IPS-18c (cell line): ENCODE data around the gene SPATA19.

Source experiments
- H3K4me3 ChIP-seq: 2 replicates; pipeline ENCODE4 v1.7.0; 2013; ENCODE audit warnings: low read depth, mild to moderate bottlenecking, low read length, moderate library complexity; ENCODE audit not compliant: insufficient read depth
- H3K9me3 ChIP-seq: one replicate; pipeline ENCODE4 v1.6.1; 2013; ENCODE audit warnings: mild to moderate bottlenecking, low read length, moderate library complexity; ENCODE audit not compliant: control insufficient read depth, insufficient read depth

Gene SPATA19

GRCh38 chr11:133842053-133842452, 3.3 kb downstream of the SPATA19 start:
- H3K9me3 ChIP-seq: no peaks in the 10 kb centered on the region
- H3K4me3 ChIP-seq: no peak overlapping the region

GRCh38 chr11:133841279-133842043, 3.9 kb downstream of the SPATA19 start:
- H3K4me3 ChIP-seq: no peak overlapping the region
- no peaks in the 10 kb centered on the region for H3K9me3 ChIP-seq

GRCh38 chr11:133840479-133840941, 4.8 kb downstream of the SPATA19 start:
- Histone ChIP-seq H3K9me3 (no peaks in the 10 kb centered on the region), H3K4me3 (no peak overlapping the region)

GRCh38 chr11:133835593-133836548, 9.4 kb downstream of the SPATA19 start:
- H3K9me3 ChIP-seq: no peaks in the 10 kb centered on the region
- no peak overlapping the region for H3K4me3 ChIP-seq

- no peak overlapping the region for H3K4me3 ChIP-seq
- no peaks in the 10 kb centered on the region for H3K9me3 ChIP-seq
These were observed 10.4 kb downstream of the SPATA19 start for GRCh38 chr11:133834682-133835592.

- no peak overlapping the region; the same call in 1 of the 2 replicates for H3K4me3 ChIP-seq
These were observed 11.2 kb downstream of the SPATA19 start for GRCh38 chr11:133833898-133834681.

GRCh38 chr11:133832991-133833897, 12.1 kb downstream of the SPATA19 start:
- Histone ChIP-seq H3K9me3 (no peaks in the 10 kb centered on the region), H3K4me3 (no peak overlapping the region)

More at GRCh38 chr11:133833898-133834681, 11.2 kb downstream of the SPATA19 start:
- no peaks in the 10 kb centered on the region for H3K9me3 ChIP-seq

- no peak overlapping the region for H3K4me3 ChIP-seq
These were observed 13.0 kb downstream of the SPATA19 start for GRCh38 chr11:133832096-133832990.

GRCh38 chr11:133830931-133831907, 14.1 kb downstream of the SPATA19 start:
- no peak overlapping the region for H3K4me3 ChIP-seq
- no peaks in the 10 kb centered on the region for H3K9me3 ChIP-seq

More at GRCh38 chr11:133832096-133832990, 13.0 kb downstream of the SPATA19 start:
- H3K9me3 ChIP-seq: no peaks in the 10 kb centered on the region

GRCh38 chr11:133829566-133829965, 15.7 kb downstream of the SPATA19 start:
- H3K4me3 ChIP-seq: no peak overlapping the region
- H3K9me3 ChIP-seq: no peaks in the 10 kb centered on the region

- Histone ChIP-seq H3K4me3 (no peak overlapping the region), H3K9me3 (no peaks in the 10 kb centered on the region)
These were observed 16.4 kb downstream of the SPATA19 start for GRCh38 chr11:133828871-133829270.

GRCh38 chr11:133827556-133827955, 17.8 kb downstream of the SPATA19 start:
- no peak overlapping the region for H3K4me3 ChIP-seq
- no peaks in the 10 kb centered on the region for H3K9me3 ChIP-seq

GRCh38 chr11:133826866-133827265, 18.4 kb downstream of the SPATA19 start:
- H3K4me3 ChIP-seq: no peak overlapping the region
- no peaks in the 10 kb centered on the region for H3K9me3 ChIP-seq
